Common myeloid progenitor, CD34-positive (primary cell): Measurements from ENCODE around the gene ARHGEF2.
A peak's percentile ranks its signal among the peaks of the same experiment; 100 is the strongest.
"Not testable (repeated sequence)": the region's sequence is repeated elsewhere in the genome, so short reads cannot be mapped to it uniquely, and the experiment has no call there.

Experiments used
- CTCF ChIA-PET: fragments of 350-600 bp; sonication (Branson Sonifier 250); formaldehyde crosslinking; loops from one replicate; lab custom pipeline; 2021; ENCODE audit warnings: antibody characterized with exemption; lab: Charles Lee
- POLR2A ChIA-PET: fragments of 350-600 bp; sonication (Branson Sonifier 250); formaldehyde crosslinking; loops from one replicate; lab custom pipeline; 2021; ENCODE audit warnings: antibody characterized with exemption; lab: Charles Lee
- DNase-seq, 3 donors: peaks; one replicate each; pipeline versions ENCODE4 v3.0.0 to v3.0.0-alpha.2; 2013
- H3K27ac ChIP-seq, 2 experiments: 1 replicate in 1 of 2; 2 replicates in 1 of 2; pipeline ENCODE4 v1.7.0; 2013; ENCODE audit warnings: inconsistent platforms in 2 of 2, low read length in 2 of 2, mild to moderate bottlenecking in 2 of 2, low read depth in 1 of 2, moderate library complexity in 1 of 2; ENCODE audit not compliant: severe bottlenecking in 2 of 2, insufficient read depth in 1 of 2, poor library complexity in 1 of 2
- H3K27me3 ChIP-seq, 5 experiments: replicated peaks in 2 of 5; 1 replicate in 3 of 5; 2 replicates in 2 of 5; pipeline versions ENCODE4 v1.6.1 to v1.7.0; 2013; ENCODE audit warnings: low read length in 4 of 5, mild to moderate bottlenecking in 2 of 5, moderate library complexity in 2 of 5, inconsistent platforms in 1 of 5; ENCODE audit not compliant: insufficient read depth in 5 of 5, control insufficient read depth in 4 of 5
- H3K36me3 ChIP-seq, 4 experiments: 1 replicate in 2 of 4; 2 replicates in 2 of 4; pipeline versions ENCODE4 v1.6.1 to v1.7.0; 2013; ENCODE audit warnings: low read length in 3 of 4, control low read depth in 1 of 4, mild to moderate bottlenecking in 1 of 4; ENCODE audit not compliant: control insufficient read depth in 4 of 4, insufficient read depth in 4 of 4
- H3K4me1 ChIP-seq, 4 experiments: 1 replicate in 3 of 4; 2 replicates in 1 of 4; pipeline versions ENCODE4 v1.6.1 to v1.7.1; 2013; ENCODE audit warnings: low read length in 3 of 4, mild to moderate bottlenecking in 3 of 4, control low read depth in 1 of 4, inconsistent platforms in 1 of 4, moderate library complexity in 1 of 4; ENCODE audit not compliant: control insufficient read depth in 4 of 4, insufficient read depth in 4 of 4; ENCODE audit errors: control extremely low read depth in 1 of 4
- H3K4me3 ChIP-seq, 7 experiments: 1 replicate in 4 of 7; 2 replicates in 3 of 7; pipeline versions ENCODE4 v1.5.1 to v1.7.0; 2013; ENCODE audit warnings: mild to moderate bottlenecking in 7 of 7, low read length in 6 of 7, moderate library complexity in 6 of 7, inconsistent platforms in 2 of 7, low read depth in 2 of 7, control low read depth in 1 of 7; ENCODE audit not compliant: insufficient read depth in 4 of 7, control insufficient read depth in 1 of 7; ENCODE audit errors: extremely low read depth in 1 of 7
- H3K9me3 ChIP-seq, 5 experiments: 1 replicate in 4 of 5; 2 replicates in 1 of 5; pipeline versions ENCODE4 v1.6.1 to v1.7.1; 2013; ENCODE audit warnings: low read length in 4 of 5, mild to moderate bottlenecking in 2 of 5, inconsistent platforms in 1 of 5, low read depth in 1 of 5, moderate library complexity in 1 of 5; ENCODE audit not compliant: control insufficient read depth in 4 of 5, insufficient read depth in 2 of 5; ENCODE audit errors: control extremely low read depth in 1 of 5
- WGBS: methylation state at CpG from one replicate; pipeline ENCODE4 v1.1.5; 2013; ENCODE audit not compliant: insufficient coverage; 5-methylcytosine and 5-hydroxymethylcytosine counted together

The ARHGEF2 gene

DNA sequence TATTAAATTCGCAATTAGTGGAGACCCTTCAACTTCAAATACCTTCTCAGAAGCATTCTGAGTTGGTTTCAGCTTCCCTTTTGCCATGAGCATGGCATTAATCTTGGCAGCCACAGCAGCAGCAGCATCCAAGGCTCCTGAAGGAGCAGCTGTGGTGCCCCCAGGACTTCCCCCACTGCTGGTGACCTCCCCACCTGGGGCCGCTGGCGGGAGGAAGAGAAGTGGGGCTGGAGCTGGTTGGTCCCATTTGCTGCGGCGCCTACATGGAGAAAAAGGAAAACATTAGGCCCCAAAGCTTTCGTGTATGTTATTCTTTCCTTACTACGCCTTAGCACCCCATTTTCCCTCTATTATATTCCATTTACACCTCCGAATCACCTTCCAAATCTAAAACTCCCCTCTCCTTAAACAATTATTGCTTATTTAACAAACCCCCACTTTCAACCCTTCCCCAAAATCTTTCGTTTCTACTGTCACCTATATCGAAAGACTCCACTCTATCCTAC, 44.7 kb downstream of the ARHGEF2 start:
- Histone ChIP-seq H3K9me3 (no peaks in the 10 kb centered on the region), H3K36me3 (peaks cover 10 to 39% (median 27%) of the 10 kb centered on the region in 4 experiments), H3K27me3 (no peaks in the 10 kb centered on the region), H3K27ac (peak overlapping the region; percentile 99), H3K4me1 (peaks cover 4 to 34% (median 28%) of the 10 kb centered on the region in 4 experiments), H3K4me3 (peak overlapping the region; percentile 74 to 100 (median 93))
- WGBS, result 8% methylated on average over 10 of the region's 10 CpGs
- ChIA-PET POLR2A (interaction anchor here (0.5 to 1.8 kb wide), 5 partner anchors 43 to 349 kb away, joined by 3 to 8 read pairs (median 3); partner anchors contain the start of genes SMG5 and UBQLN4), CTCF (interaction anchor here (1.1 to 4.2 kb wide), 7 partner anchors 13 to 92 kb away, joined by 3 to 25 read pairs (median 4); no protein-coding TSS in a partner anchor)
- DNase-seq, result peak in 1 of 3 donors; percentile 21

- H3K27me3 ChIP-seq, result no peaks in the 10 kb centered on the region
- DNase-seq, result no peak
- H3K4me3 ChIP-seq, result peak overlapping the region in 2 of 7 experiments; percentile 11 to 93
- no peaks in the 10 kb centered on the region for H3K9me3 ChIP-seq
- CTCF ChIA-PET, result interaction anchor here (4.2 kb wide), 1 partner anchor 58 kb away, joined by 25 read pairs; no protein-coding TSS in a partner anchor
- H3K4me1 ChIP-seq, result peaks cover 4 to 34% (median 28%) of the 10 kb centered on the region in 4 experiments
- H3K36me3 ChIP-seq, result peaks cover 13 to 46% (median 34%) of the 10 kb centered on the region in 4 experiments
- POLR2A ChIA-PET, result interaction anchor here (1.0 kb wide), 1 partner anchor 261 kb away, joined by 6 read pairs; the partner anchor contains the start of gene SLC25A44
- WGBS, result 100% methylated on average over 1 of the region's 5 CpGs
- H3K27ac ChIP-seq, result peak overlapping the region in 1 of 2 experiments; percentile 99
Measured at GRCh38 chr1:155932487-155932886, 45.9 kb downstream of the ARHGEF2 start.

GRCh38 chr1:155932081-155932480, 46.3 kb downstream of the ARHGEF2 start:
- Histone ChIP-seq H3K36me3 (peaks cover 15 to 50% (median 37%) of the 10 kb centered on the region in 4 experiments), H3K4me3 (peak overlapping the region in 2 of 7 experiments; percentile 8 to 14), H3K9me3 (no peaks in the 10 kb centered on the region), H3K27ac (peak overlapping the region in 1 of 2 experiments; percentile 99), H3K27me3 (no peaks in the 10 kb centered on the region), H3K4me1 (peaks cover 4 to 34% (median 28%) of the 10 kb centered on the region in 4 experiments)
- CTCF ChIA-PET, result interaction anchor here (4.2 kb wide), 1 partner anchor 58 kb away, joined by 25 read pairs; no protein-coding TSS in a partner anchor
- no peak for DNase-seq
- POLR2A ChIA-PET, result interaction anchor here (1.0 kb wide), 1 partner anchor 262 kb away, joined by 6 read pairs; the partner anchor contains the start of gene SLC25A44
- WGBS, result 100% methylated on average over 1 of the region's 1 CpG

DNA sequence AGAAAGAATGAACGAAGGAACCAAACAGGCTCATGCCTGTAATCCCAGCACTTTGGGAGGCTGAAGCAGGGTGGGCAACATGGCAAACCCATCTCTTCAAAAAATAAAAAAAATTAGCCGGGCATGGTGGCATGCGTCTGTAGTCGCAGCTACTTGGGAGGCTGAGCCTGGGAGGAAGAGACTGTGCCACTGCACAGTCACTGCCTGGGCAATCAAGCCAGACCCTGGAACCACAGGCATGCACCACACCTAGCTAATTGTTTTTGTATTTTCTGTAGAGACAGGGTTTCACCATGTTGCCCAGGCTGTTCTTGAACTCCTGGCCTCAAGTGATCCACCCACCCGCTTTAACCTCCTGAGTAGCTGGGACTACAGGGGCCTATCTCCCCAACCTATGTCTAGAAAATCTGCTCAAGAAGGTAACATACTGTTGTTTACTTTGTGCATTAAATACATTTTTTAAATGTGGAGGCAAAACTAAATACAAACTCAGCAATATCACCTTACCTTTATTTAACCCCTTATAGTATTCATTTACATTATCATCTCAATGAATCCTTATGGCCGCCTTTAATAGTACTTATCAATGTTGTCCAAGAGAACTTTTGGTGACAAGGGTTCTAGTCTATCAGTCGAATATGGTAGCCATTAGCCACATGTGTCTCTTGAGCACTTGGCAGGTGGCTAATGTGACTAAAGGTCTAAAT, 46.9 kb downstream of the ARHGEF2 start:
- POLR2A ChIA-PET, result interaction anchor here (0.7 kb wide), 1 partner anchor 269 kb away, joined by 5 read pairs; no protein-coding TSS in a partner anchor
- no peak for DNase-seq
- CTCF ChIA-PET, result interaction anchor here (1.4 to 4.2 kb wide), 2 partner anchors 15 to 59 kb away, joined by 4 to 25 read pairs; no protein-coding TSS in a partner anchor
- Histone ChIP-seq H3K4me3 (peak overlapping the region in 3 of 7 experiments; percentile 8 to 39 (median 14)), H3K36me3 (peaks cover 21 to 56% (median 43%) of the 10 kb centered on the region in 4 experiments), H3K27me3 (no peaks in the 10 kb centered on the region), H3K9me3 (no peaks in the 10 kb centered on the region), H3K27ac (peak overlapping the region in 1 of 2 experiments; percentile 99), H3K4me1 (peaks cover 4 to 34% (median 28%) of the 10 kb centered on the region in 4 experiments)
- 93% methylated on average over 2 of the region's 7 CpGs for WGBS

DNA sequence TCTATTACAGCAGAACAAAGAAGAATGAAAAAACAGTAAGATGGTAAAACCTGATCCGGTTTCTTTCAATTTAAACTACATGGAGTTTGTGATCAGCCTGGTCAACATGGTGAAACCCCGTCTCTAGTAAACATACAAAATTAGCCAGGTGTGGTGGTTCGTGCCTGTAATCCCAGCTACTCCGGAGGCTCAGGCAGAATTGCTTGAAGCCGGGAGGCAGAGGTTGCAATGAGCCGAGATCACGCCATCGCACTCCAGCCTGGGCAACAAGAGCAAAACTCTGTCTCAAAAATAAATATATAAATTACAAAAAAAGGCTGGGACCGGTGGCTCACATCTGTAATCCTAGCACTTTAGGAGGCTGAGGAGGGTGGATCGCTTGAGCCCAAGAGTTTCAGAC, 47.6 kb downstream of the ARHGEF2 start:
- H3K9me3 ChIP-seq, H3K27me3 ChIP-seq, H3K4me3 ChIP-seq, H3K27ac ChIP-seq, DNase-seq: not testable (repeated sequence)
- Histone ChIP-seq H3K36me3 (peaks cover 26 to 63% (median 47%) of the 10 kb centered on the region in 4 experiments), H3K4me1 (peaks cover 4 to 34% (median 28%) of the 10 kb centered on the region in 4 experiments)
- ChIA-PET CTCF (interaction anchor here (1.0 to 1.6 kb wide), 4 partner anchors 14 to 69 kb away, joined by 3 to 4 read pairs (median 4); no protein-coding TSS in a partner anchor), POLR2A (interaction anchor here (0.7 kb wide), 1 partner anchor 268 kb away, joined by 5 read pairs; no protein-coding TSS in a partner anchor)
- WGBS, result 97% methylated on average over 4 of the region's 10 CpGs

GRCh38 chr1:155929057-155929456, 49.3 kb downstream of the ARHGEF2 start:
- ChIA-PET POLR2A (no interaction called here), CTCF (interaction anchor here (1.6 kb wide), 1 partner anchor 68 kb away, joined by 4 read pairs; no protein-coding TSS in a partner anchor)
- Histone ChIP-seq H3K9me3 (no peaks in the 10 kb centered on the region), H3K4me1 (peaks cover 2 to 27% (median 23%) of the 10 kb centered on the region in 4 experiments), H3K36me3 (peaks cover 34 to 77% (median 58%) of the 10 kb centered on the region in 4 experiments), H3K27me3 (no peaks in the 10 kb centered on the region), H3K27ac (no peak overlapping the region), H3K4me3 (no peak overlapping the region)
- no peak for DNase-seq
- WGBS, result 100% methylated on average over 2 of the region's 5 CpGs
